SIG-M5 treated with dmso at 0.1 percent for 504 hours (cell line): ENCODE data around the gene TEN1.
A peak's percentile ranks its signal among the peaks of the same experiment; 100 is the strongest.

Experiments
- DNase-seq: peaks from one replicate; lab custom pipeline; 2025; ENCODE audit not compliant: unreplicated experiment; lab: John Stamatoyannopoulos, UW

The TEN1 gene

DNA sequence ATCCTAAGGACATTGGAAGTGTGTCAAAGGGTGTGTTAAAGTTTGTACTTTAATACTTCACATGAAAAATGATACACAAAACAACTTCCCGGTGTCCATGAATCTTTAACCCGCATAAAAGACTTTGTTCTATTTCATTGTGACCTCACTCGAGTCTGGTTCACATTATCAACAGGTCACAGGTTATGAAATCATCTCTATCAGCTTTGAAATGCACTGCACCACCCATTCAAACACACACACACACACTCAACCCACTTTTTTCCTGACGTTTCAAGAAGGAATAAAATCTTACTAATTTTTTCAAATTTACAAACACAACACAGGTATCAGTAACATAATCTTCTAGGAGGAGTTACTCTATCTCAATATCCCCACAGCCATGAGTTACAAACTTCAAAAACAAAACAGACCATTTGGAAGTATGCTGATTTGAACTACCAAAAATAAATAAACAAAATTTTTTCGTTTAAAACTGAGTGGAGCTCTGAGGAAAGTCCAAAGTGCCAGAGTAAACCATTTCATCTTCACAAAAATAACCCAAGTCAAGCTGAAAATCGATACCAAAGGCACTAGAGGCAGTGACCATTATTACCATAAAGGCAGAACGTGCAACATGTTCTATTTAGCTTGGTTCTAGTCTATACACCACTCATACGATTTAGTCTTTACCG is 2.7 kb upstream of the TEN1 start:
- no peak for DNase-seq

DNA sequence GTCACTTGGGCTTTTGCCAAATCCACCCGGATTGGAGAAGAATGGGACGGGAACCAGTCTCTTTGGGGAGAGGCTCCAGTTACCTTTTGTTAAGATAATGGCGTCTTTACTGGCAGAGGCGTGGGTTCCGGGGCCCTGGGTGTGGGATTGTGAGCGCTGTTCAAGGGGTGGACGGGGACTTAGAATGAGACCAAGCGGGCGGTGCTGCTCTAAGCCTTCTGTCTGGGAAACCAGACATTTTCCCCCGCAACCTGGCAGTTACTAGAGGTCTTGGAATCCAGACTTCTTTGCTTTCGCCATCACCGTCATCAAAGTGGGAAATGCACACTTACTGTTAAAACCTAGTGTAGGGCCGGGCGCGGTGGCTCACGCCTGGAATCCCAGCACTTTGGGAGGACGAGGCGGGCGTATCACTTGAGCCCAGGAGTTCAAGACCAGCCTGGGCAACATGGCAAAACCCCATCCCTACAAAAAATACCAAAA is 706 bp downstream of the TEN1 start:
- DNase-seq = no peak

DNA sequence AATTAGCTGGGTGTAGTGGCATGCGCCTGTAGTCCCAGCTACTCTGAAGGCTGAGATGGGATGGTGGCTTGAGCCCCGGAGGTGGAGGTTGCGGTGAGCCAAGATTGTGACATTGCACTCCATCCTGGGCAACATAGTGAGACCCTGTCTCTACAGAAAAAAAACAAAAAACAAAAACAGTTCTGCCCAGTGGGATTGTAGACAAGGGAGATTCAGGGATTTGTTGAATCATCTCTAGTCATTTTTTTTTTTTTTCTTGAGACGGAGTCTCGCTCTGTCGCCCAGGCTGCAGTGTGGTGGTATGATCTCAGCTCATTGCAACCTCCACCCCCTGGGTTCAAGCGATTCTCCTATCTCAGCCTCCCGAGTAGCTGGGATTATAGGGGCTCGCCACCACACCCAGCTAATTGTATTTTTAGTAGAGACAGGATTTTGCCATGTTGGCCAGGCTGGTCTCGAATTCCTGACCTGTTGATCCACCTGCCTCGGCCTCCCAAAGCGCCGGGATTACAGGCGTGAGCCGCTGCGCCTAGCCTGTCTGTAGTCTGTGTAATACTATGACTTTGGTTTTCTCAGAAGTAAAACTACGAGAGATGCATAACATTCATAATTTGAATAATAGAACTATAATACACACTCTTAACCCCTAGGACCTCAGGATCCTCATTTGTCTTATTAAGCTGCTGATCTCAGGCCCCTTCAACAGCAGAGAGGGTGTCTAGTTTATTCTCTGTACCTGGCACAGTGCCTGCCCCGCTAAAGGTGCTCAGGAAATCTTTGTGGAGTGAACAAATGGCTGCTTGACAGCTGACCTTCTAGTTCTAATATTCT is 1.4 kb downstream of the TEN1 start:
- no peak for DNase-seq

DNA sequence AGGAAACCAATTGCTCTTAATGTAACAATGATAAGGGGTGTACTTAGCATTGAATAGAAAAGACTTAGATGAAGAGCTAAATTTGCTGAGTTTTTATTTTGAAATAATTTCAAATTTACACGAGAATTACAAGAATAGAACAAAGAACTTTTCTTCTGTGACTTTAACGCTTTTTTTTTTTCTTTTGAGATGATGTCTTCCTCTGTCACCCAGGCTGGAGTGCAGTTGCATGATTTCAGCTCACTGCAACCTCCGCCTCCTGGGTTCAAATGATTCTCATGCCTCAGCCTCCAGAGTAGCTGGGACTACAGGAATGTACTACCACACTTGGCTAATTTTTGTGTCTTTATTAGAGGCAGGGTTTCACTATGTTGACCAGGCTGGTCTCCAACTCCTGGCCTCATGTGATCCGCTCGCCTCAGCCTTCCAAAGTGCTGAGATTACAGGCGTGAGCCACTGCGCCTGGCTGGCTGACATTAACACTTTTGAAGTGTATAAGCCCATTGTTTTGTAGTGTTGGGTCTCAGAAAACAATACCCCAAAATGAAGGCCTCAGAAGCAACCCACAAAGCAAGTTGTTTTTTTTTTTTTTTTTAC is 2.1 kb downstream of the TEN1 start:
- no peak for DNase-seq

DNA sequence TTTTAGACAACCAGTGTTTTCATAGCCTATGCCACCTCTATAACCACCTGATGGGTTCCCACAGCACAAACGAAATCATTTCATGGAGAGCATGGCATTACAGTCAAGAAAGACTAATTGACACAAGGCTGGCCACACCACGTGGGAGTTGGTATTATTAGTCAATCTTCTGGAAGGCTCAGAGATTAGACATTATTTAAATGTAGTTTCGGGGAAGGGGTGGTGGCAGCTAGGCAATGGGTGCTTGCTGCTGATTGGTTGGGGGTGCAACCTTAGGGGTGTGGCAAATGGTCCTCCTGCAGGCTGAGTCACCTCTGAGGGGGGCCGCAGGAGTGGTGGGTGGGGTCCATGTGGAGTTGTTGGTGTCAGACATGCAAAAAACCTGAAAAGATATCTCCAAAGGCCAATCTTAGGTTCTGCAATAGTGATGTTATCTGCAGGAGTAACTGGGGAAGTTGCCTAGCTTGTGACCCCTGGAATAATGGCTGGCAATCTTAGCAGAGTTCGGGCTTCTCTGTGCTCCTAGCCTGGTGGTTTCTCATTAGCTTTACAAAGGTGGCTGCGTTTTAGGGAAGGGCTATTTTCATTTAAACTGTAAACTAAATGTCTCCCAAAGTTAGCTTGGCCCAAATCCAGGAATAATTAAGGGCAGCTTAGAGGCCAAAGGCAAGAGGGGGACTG is 4.6 kb downstream of the TEN1 start:
- DNase-seq = peak; percentile 66

DNA sequence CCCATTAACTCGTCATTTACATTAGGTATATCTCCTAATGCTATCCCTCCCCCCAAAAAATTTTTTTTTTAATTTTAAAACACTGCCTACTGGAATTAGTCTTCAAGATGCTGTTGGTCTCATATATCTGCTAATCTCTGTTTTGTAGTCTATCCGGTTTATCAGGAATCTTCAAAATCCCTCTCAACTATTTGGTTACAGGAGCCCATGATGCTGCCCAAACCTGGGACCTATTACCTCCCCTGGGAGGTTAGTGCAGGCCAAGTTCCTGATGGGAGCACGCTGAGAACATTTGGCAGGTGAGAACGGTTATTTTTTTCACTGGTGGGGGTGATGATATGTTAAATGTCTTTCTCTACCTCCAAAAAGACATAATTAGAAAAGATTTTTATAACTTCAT is 6.9 kb downstream of the TEN1 start:
- no peak for DNase-seq

DNA sequence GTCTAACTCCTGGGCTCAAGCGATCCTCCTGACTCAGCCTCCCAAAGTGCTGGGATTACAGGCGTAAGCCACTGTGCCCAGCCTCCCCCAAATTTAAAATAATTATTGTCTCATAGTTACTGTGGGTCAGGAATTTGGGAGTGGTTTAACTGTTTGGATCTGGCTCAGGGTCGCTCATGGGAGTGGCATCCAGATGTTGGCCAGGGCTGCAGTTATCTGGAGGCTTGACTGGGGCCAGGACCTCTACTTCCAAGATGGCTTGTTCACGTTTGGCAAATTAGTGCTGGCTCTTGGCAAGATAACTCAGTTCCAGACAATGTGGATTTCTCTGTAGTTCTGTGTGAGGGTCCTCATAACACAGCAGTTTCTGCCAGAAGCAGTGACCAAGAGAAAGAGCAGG is 8.0 kb downstream of the TEN1 start:
- no peak for DNase-seq

DNA sequence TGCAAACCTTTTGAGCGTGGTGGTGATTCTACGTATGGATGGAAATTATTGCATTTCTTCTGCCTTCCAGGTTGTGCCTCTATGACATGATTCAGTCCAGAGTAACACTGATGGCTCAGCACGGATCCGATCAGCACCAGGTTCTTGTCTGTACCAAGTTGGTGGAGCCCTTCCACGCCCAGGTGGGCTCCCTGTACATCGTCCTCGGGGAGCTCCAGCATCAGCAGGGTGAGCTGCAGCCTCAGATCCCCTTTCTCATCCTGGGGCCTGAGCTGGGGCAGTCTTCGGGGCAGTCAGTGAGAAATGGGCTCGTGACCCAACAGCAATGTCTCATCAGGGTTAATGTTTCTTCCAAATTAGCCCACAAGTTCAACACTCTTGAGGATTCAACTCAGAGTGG is 12.4 kb downstream of the TEN1 start:
- DNase-seq = no peak

DNA sequence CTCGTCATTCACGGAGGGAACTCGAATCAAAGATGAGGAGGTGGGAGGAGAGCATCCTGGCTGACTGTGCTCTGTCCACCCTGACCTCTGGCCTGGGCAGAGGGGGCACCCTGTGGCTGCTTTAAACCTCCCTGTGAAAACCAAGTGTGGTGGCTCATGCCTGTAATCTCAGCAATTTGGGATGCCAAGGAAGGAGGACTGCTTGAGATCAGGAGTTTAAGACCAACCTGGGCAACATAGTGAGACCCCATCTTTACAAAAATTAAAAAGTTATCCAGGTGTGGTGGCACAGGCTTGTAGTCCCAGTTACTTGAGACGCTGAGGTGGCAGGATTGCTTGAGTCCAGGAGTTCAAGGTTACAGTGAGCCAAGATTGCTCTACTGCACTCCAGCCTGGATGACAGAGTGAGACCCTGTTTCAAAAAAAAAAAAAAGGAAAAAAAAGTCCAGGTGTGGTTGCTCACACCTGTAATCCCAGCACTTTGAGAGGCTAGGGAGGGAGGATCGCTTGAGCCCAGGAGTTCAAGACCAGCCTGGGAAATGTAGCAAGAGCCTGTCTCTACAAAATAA is 15.8 kb downstream of the TEN1 start:
- DNase-seq = no peak

DNA sequence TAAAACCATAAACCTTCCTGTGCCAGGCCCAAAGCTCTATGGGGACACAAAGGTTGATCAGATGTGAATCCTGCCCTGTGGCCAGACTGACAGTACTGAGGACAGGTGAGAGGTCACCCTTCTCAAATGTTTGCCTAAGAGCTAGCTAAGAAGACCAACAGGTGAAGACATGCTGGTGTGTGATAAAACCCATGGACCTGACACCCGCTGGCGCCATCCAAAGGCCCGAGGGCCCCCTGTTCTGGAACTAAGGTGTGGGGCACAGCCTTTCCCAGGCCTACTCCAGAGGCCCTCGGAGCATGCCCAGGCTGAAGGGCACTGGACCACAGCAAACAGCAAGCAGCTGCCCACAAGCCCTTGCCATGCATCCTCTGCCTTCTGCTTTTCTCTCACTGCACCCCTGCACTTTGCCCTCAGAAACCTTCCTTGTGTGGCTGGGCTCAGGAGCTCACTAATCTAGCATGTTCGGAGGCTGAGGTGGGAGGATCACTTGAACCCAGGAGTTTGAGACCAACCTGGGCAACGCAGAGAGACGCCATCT is 16.4 kb downstream of the TEN1 start:
- DNase-seq = no peak

DNA sequence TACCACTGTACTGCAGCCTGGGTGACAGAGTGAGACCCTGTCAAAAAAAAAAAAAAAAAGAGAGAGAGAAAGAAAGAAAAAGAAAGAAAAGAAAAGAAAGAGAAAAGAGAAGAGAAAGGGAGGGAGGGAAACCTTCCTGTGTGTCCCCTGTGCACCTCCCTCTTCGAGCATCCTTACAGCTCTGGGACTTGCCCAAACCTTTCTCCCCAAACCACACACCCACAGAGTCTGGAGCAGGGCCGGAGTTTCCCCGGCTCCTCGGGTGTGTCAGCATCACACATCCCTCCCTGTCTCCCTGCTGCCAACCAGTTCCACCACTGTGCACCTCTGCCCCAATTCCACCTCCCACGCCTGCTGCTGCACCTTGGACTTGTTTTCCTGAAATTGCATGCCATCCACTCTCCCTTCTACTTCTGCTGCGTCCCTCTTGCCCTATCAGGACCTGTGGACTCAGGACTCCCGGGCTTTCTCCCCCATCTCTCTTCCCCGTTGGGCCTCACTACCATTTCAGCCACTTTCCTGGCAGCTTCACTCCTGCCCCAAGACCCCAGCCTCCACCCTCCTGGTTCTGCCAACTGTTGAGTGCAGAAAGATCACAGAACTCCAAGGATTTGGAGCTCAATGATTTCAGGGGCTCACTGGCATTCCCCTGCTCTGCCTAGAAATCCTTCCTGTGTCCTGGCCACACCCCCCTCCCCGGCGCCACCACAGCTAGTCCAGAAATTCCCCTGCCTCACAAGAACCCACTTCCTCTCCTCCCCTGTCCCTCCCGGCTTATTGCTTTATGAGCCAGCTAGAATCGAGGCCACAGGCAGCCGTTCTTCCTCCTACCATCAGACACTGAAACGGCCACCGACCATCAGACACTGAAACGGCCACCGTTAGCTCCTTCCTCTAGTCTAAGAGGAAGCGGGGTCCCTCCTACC is 17.9 kb downstream of the TEN1 start:
- peak; percentile 90 for DNase-seq

DNA sequence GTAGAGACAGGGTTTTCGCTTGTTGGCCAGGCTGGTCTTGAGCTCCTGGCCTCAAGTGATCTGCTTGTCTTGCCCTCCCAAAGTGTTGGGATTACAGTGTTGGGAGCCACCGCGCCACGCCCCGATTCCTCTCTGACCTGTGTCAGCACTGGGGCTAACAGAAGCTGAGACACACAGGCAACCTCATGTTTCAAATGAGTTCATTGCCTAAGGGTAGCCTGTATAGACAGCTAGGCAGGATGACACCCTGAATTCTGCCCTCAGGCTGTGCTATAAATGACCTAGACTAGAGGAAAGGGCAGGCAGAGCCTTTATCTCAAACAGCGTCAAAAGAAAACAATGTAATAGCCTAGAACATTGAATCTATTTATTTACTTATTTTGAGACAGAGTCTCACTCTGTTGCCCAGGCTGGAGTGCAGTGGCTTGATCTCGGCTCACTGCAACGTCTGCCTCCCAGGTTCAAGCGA is 19.3 kb downstream of the TEN1 start:
- no peak for DNase-seq

DNA sequence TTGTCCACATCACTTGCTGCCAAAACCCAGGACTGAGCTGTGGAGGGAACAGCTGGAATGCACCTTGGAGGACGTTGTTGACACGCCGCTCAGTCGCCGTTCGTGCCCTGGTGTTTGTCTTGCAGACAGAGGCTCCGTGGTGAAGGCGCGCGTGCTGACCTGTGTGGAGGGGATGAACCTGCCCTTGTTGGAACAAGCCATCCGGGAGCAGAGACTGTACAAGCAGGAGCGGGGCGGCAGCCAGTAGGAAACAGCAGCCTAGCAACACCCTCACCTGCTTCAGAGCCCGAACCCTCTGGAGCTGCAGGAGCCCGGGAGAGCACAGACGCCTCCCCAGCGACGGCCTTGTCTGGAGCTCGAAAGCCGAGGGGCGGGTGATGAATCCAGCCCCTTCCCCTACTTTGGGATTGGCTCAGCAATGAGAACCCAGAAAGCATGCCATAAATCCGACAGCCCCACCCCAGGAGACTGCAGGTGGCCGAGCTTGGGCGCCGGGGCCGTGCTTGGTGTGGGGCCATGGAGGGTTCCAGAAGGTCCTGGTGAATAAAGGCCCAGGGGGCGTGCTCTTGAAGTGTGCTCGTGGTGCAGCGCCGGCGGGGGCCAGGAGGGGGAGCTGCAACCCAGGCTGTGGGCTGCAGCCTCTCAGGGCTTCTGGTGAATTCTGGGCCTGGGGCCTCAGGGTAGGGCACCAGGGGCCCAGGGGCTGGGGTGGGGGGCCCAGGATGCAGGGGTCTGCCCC is 21.1 kb downstream of the TEN1 start:
- peak; percentile 38 for DNase-seq

DNA sequence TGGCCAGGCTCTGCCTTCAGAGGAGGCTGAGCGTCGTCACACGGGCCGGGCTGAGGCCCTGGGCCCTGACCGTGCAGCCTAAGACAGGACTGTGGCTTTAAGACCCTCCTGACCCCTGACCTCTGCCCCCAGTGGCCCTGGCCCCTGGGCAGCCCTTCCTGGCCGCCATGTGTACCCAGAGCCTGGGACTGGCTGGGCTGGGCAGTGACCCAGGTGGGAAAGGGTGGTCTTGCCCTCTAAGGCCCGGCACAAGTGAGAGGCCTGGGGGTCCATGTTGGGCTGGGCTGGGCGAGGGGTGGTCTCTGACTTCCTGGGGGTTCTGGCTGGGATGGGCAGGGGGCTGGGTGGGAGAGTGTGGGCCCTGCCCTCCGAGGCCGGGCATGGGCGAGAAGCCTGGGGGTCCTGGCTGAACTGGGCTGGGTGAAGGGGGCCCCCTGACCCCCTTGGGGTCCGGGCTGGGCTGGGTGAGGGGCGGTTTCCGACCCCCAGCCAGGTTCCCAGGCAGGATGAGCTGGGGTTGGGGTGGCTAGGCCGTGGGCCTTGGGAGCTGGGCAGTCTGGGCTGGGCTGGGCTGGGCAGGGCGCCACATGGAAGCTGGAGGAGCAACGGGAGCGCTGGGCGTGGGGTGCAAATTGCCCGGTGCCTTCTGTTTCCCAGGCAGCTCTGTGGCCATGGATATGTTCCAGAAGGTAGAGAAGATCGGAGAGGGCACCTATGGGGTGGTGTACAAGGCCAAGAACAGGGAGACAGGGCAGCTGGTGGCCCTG is 21.9 kb downstream of the TEN1 start, which contains the start of gene CDK3:
Gene CDK3 (plus strand): TSS at position 101 of the 767 bp plus-strand sequence. CDS start 571 bp downstream, at position 672.
- DNase-seq = no peak

DNA sequence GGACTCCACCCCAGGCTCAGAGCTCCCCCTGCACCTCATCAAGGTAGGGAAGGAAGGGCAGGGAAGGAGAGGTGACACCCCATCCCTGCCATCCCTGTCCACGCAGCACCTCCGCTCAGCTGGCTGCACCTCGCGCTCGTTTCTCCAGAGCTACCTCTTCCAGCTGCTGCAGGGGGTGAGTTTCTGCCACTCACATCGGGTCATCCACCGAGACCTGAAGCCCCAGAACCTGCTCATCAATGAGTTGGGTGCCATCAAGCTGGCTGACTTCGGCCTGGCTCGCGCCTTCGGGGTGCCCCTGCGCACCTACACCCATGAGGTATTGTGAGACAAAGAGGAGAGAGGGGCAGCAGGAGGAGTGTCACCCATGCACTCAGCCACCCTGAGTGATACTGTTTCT is 23.1 kb downstream of the TEN1 start:
- DNase-seq = no peak

DNA sequence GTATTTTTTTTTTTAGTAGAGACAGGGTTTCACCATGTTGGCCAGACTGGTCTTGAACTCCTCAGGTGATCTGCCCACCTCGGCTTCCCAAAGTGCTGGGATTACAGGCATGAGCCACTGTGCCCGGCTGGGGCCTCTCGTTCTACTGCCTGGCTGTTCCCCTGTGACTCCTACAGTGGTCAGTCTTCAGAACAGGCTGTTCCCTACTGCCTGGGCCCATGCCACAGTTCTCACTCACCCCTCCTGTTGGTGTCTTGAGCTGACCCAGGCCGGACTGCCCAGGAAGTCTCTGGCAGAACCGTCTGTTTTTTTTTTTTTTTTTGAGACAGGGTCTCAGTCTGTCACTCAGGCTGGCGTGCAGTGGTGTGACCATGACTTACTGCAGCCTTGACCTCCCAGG is 24.9 kb downstream of the TEN1 start:
- DNase-seq = no peak

DNA sequence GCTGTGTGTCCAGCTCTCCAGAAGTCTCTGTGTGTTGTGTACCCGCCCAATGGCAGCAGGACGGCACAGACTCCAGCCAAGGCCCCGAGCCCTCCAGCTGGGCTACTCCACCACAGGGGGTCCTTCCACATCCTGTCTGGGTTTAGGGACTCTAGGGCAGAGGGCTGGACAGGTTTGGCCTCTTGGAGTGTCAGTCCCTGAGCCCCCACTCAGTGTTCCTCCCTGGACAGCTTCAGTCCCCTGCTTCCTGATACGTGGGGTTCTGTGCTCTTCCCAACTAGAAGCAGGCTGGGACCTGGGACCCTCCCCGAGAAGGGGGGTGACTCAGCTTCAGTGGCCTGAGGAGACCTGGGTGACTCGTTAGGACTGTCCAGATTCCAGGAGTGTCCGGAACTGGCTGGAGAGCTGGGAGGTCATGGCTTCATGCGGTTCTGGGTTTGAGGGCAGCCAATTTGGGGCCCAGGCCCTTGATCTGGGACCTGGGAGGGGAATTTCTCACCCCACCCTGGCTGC is 25.8 kb downstream of the TEN1 start:
- DNase-seq = no peak
